ENCODE data around the gene ADORA2B.

ADORA2B gene

DNA sequence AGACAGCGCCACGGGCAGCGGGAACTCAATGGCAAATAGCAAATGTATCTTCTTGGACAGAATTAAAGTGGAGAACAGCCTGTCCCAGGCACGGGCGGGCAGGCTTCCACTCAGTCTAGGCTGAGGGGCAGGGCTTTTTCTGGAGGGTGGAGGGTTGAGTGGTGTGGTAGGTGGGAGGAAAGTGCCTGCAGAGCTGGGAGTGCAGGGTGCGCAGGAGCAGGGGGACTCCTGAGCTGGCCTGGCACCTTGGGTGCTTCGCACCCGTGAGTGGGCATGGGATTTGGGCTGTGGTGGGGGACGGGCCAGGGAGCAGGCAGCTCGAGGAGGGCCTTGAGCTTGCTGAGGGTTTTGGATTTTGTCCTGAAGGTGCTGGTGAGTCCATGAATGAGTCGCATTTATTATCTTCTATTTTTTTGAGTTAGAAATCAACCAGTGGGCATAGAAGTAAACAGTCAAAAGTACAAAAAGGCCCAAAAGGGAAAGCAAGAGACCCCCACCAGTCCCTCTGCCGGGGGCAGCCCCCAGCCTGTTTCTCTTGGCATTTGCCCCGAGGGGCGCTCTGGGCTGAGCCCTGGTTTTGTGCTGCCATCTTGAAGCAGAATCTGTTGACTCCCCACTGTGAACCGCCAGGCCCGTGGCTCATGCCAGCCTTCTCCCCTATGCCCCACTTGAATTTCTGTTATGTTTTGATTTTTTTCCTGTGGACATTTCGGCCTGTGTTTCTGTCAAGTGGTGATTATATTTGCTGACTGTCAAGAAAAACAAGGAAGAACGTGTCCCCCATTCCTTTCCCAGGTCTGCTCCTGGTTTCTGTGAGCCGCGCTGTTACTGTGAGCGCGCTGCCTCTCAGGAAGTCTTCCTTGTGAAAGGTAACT is 8.2 kb downstream of the ADORA2B start:
- DNase-seq (ENCODE audit: low read depth in 2 of 3, low spot score in 2 of 3), result no peak

DNA sequence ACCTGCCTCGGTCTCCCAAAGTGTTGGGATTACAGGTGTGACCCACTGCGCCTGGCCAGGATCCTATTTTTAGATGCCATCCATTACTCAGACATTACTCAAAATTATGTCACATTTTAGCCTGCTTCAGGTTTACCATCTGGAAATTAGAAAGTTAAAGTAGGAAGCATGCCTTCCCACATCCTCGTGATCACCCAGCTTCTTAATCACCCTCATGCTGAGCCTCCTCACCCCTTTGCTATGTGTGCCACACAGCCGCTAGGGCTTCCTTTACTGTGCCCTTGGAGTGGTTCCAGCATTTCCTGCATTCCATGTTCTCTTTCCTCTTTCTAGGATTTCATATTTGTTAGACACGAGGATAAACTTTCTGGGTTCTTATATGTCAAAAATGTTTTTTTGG is 9.3 kb downstream of the ADORA2B start:
- no peak for DNase-seq (ENCODE audit: low read depth in 2 of 3, low spot score in 2 of 3)

DNA sequence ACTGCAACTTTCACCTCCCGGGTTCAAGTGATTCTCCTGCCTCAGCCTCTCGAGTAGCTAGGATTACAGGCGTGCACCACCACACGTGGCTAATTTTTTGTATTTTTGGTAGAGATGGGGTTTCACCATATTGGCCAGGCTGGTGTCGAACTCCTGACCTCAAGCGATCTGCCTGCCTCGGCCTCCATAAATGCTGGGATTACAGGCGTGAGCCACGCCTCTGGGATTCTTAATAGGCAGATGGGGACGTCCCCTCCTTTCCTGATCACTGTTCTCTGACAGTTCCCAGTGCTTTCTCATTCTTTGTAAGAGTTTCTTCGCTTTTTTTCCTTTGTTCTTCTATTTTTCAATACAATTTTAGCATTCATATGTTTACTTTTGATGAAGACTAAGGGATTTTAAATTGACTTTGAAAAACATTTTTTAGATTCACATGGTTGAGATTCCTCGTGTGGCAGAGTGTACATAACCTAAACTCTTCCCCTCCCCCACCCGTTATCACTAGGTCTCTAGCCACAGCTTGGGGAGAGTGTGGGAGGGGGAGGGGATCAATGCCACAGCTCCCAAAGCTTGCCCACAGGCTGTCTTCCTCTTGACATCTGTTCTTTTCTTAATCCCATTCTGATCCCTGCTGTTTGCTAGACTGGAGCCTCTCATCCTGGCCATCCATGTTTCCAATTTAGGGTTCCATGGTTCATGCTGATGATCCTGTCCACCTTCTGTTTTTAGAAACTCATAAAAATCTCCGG is 11.0 kb downstream of the ADORA2B start:
- no peak for DNase-seq (ENCODE audit: low read depth in 2 of 3, low spot score in 2 of 3)

DNA sequence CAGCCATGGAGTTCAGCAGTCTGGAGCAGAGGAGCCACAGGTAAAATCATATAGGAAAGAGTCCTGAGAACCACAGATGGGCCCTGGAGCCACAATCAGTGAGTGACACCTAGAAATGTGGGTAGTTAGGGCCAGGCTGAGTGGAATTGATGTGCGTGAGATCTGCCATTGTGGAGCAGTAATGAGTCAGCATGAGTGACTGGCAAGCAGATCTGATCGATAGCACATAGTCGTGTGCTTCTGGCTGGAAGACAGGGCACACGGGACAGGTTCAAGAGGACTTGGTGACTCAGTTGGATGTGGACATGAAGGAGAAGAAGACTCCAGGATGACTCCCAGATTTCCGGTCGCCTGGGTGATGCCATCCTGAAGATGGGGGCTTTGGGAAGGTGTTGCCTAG is 12.3 kb downstream of the ADORA2B start:
- no peak for DNase-seq (ENCODE audit: low read depth in 2 of 3, low spot score in 2 of 3)

DNA sequence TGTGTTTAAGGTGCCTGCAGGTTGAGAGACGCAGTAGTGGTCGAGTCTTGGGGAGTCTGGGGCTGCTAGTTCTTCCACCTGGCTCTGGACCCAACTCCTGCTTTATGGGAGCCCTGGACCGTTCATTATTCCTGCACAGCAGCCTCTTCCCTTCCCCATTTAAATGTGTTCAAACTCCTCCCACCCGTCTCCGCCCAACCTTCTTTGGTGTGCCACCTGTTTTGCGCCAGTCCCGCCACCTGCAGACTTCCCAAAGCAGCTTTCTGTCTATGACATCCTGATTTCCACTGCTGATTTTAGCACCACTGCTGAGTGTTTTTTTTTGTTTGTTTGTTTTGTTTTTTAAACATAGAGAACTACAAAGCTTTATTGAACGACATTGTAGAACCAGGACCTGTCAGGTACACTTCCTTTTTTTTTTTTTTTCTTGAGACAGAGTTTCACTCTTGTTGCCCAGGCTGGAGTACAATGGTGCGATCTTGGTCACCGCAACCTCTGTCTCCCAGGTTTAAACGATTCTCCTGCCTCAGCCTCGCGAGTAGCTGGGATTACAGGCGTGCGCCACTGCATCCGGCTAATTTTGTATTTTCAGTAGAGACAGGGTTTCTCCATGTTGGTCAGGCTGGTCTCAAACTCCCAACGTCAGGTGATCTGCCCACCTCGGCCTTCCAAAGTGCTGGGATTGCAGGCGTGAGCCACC is 12.8 kb downstream of the ADORA2B start:
- DNase-seq (ENCODE audit: low read depth in 2 of 3, low spot score in 2 of 3), result no peak

DNA sequence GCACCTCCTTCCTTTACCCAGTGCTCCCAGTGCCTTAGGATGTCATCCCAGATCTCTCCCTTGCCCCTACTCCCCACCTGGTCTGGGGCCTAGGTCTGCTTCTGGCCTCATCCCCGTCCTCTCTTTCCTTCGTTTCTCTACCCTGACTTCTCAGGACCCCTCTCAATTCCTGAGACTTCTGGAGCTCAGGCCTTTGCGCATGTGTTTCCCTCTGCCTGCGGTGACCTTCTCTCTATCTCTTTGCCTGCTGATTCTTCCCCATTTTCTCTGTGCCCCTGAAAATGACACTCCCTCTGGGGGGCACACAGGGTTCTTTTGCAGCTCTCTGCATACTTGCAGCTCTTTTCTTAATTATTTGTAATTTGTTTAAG is 13.5 kb downstream of the ADORA2B start:
- no peak for DNase-seq (ENCODE audit: low read depth in 2 of 3, low spot score in 2 of 3)

DNA sequence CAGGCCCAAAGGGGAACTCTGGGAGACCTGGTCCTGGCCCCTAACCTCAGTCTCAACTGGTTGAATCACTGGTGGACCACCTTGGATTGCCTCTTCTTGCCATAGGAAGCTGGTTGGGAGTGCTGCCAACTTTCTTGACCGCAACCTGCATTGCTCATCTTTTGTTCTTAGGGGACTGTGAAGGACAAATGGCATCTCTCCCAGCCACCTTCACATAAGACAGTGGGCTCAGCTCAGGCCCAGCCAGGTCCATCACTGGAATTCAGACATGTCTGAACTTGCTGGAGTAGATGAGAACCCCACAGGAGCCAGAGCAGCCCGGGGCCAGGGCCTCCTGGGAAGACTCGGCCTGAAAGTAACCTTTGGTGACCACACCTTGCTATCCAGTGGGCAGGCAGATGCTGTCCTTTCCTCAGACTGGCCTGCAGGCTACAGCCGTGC is 18.8 kb downstream of the ADORA2B start:
- no peak for DNase-seq (ENCODE audit: low read depth in 2 of 3, low spot score in 2 of 3)

DNA sequence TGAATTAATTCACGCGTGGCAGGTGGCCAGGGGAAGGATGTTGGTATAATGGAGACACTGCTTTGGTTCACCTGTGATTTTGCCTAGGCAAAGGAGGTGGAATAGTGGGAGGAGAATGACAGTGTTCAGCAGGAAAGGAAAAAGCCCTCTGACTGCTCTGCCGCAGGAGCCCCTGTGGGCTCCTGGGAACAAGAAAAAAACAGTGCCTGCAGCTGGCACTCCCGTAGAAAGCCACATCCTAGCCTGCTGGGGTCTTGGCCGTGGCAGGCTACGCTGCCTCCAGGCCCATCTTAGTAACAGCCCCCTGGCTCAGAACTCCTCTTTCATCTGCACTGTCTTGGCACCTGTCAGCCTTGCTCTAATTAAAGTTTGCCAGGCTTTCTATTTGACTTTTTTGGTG is 20.6 kb downstream of the ADORA2B start:
- no peak for DNase-seq (ENCODE audit: low read depth in 2 of 3, low spot score in 2 of 3)

DNA sequence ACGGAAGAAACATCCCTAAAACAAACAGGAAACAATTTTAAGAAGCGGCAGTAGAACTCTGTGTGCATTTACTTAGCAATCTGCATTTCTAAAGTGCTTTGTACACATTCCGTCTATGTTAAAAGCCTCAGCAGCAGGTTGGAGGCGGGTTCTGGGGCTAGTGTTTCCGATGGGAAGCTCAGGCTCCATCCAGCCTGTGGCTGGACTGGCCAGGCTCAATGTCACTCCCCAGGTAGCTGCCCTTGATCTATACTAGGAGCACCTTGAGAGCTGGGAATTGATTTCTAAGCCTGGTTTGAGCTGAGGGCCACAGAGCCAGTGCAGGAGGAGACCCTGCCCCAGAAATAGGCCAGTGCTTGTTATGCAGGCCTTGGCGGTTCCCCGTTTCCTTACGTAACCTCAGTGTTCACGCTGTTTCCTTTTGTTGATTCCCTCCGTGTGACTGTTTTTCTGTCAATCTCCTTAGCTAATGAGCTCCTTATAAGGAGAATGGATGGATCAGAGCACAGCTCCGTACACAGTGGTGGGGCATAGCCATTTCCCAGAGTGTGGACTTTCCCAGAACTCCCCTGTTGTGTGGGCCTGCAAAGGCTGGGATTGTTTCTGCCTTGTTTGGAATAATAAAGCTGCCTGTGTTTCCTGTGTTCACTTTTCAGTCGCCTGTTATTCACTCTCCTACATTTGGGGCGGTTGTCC is 21.4 kb downstream of the ADORA2B start:
- DNase-seq (ENCODE audit: low read depth in 2 of 3, low spot score in 2 of 3), result no peak

DNA sequence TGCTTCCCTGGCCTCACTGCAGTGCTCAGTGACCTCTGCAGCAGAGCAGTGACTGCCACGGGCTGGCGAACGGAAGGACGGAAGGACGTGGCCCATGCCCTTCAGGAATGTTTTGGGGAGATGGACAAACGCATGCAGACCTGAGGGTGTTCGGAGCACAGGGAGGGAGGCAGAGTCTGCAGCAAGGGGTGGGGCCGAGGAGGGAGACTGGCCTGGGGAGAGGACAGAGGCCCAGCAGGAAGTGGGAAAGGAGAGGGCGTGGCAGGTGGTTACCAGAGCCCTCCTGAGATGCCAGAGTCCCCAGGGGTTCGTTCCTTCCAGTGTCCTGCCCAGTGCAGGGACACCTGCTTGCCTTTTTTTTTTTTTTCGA is 21.9 kb downstream of the ADORA2B start:
- no peak for DNase-seq (ENCODE audit: low read depth in 2 of 3, low spot score in 2 of 3)

DNA sequence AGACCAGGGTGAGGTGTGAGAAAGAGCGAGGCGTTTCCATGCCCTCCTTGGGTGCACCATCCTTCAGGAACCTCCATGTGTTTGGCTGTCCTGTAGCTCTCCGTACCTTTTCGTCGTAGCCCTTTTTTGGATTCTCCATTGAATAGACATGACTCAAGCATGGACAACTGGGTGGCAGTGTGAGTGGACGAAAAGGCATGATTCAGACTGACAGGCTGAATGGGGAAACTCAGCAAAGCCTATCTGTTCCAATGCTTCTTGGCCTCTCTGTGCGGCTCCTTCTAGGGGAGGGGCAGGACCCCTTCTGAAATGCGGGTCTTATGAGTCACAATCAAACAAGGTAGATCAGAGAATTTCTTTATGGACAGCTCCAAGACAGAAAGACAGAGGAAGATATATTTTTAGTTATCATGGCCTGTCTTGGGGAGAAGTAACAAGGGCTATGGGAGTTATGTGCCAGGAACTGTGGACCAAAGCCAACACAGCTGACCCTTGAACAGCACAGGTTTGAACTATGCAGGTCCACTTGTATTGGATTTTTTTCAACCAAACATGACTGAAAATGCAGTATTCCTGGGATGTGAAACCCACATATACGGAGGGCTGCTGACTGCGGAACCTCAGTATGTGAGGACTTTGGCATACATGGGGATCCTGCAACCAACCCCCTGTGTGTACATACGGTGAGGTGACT is 22.9 kb downstream of the ADORA2B start:
- DNase-seq (ENCODE audit: low read depth in 2 of 3, low spot score in 2 of 3), result no peak

DNA sequence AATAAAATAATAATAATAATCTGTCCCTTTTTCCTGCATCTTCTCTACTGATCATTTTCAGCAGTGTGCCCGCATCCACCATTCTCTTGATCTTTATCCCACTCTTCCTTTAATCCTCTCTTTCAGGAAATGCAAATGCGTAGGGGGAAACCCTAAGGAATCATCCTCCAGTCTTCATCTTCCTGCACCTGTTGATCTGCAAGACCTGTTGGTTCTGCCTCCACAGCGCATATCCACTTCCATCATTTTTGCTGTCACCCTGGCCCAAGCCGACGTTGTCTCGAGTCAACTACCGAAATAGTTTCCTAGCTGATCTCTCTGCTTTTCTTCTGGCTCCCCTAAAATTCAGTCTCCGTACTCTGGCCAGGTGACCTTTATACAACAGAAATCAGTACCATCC is 24.5 kb downstream of the ADORA2B start:
- no peak for DNase-seq (ENCODE audit: low read depth in 2 of 3, low spot score in 2 of 3)

DNA sequence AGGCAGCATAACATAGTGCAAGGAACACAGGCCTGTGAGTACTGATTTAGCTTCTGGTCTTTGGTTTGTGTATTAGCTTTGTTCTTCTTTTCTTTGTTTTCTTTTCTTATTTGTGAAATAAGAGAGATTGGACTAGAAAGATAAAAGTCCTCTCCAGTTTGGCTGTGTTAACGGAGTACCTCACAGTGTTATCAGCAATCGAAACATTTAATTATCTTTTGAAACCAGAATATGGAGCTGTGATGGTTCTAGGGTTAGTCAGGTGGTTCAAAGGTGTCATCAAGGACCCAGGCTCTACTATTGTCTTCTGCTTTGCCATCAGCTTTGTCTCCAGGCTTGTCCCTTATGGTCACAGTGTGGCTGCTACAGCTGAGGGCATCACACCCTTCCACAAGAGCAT is 25.6 kb downstream of the ADORA2B start:
- no peak for DNase-seq (ENCODE audit: low read depth in 2 of 3, low spot score in 2 of 3)

DNA sequence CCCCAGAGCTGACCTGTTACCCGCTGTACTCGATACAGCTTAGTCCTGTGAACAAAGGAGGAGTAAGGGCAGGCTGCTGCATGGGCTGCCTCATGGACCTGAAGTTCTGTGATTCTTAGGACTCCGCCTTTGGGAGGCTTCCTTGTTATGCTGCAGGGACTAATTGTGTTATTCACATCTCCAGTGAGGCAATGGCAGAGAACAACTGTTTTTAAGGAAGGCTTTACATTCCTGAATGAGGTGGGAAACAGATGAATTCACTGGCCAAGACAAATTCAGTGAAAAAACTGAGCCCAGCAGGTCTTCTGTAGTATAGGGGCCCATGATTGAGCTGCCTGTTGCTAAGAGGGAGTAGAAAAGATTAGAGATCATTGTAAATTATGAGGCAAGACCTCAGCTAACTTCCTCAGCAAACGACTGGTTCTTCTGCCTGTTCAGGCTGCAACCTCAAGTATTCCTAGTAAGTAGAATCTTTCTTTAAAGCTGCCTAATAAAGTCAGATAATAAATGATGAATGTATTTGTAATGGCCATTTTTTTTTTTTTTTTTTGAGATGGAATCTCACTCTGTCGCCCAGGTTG is 26.3 kb downstream of the ADORA2B start:
- DNase-seq (ENCODE audit: low read depth in 2 of 3, low spot score in 2 of 3), result no peak

DNA sequence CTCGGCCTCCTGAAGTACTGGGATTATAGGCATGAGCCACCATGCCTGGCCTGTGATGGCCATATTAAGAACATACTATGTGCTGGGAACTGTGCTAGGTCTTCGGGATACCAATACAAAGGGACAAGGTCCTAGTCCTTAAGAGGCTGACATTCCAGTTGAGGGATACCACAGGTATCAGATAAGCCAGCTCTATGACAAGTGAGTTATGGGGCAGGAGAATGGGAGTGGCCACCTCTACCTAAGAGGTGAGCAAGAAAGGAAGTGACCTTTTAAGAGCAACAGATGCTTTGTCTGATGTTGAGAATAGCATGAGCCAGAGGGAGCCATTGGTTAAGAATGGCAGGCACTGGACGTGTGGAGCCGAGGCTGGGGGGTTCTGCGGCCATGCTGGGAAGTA is 27.0 kb downstream of the ADORA2B start:
- DNase-seq (ENCODE audit: low read depth in 2 of 3, low spot score in 2 of 3), result no peak

DNA sequence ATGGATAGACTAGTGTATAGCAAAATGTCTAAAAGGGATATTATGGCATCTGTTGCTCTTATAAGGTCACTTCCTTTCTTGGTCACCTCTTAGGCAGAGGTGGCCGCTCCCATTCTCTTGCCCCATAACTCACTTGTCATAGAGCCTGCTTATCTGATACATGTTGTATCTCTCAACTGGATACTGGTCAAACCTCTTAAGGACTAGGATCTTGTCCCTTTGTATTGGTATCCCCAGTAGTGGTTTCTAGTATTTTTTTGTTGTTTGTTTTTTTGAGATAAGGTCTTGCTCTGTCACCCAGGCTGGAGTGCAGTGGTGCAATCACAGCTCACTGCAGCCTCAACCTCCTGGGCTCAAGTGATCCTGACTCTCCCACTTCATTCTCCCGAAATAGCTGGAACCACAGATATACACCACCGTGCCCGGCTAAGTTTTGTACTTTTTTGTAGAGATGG is 27.6 kb downstream of the ADORA2B start:
- DNase-seq (ENCODE audit: low read depth in 2 of 3, low spot score in 2 of 3), result no peak

DNA sequence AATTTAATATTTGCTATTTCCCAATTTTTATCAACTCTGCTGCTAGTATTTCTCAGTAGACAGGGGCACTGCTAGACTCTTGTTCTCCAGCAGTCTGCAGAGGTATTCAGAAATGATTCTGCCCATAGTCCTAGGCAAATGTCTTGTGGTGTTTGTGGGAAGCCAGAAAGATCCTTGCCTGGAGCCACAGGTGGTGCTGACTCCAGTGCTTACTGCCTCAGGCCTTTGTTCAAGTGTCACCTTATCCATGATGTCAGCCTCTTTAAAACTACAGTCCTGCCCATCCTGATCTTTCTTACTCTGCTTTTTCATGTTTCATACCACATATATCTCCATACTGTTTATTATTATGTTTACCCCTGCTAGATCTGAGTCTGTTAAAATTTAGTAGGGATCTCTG is 28.1 kb downstream of the ADORA2B start:
- no peak for DNase-seq (ENCODE audit: low read depth in 2 of 3, low spot score in 2 of 3)

DNA sequence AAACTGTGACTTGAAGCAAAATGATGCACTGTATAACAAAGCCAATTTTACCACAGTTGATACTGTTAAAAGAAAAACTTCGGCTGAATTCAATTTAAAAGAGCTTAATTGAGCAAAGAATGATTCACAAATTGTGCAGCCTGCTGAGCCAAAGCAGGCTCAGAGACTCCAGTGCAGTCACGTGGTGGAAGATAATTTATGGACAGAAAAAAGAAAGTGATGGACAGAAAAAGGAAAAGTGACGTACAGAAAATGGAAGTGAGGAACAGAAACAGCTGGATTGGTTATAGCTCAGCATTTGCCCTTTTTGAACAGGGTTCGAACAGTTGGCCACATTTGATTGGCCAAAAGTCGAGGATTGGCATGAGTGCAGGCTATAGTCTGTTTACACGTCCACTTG is 28.9 kb downstream of the ADORA2B start:
- no peak for DNase-seq (ENCODE audit: low read depth in 2 of 3, low spot score in 2 of 3)

DNA sequence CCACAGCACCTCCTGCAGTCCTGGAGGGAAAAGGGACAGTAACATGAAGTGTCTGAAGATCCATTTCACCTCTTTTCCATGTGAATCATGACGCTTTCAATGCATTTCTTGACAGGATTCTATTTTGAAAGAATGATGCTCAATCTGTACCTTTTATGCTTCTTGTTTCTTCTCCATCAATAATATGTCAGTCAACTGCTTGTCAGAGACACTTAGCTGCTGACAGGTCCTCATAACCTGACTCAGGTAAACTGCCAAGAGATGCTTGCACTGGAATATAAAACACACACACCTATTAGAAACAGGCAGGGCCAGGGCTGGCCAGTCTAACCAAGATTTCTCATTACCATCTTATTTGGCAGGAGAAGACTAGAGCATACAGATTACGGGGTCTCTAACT is 33.0 kb downstream of the ADORA2B start:
- DNase-seq (ENCODE audit: low read depth in 2 of 3, low spot score in 2 of 3), result no peak

DNA sequence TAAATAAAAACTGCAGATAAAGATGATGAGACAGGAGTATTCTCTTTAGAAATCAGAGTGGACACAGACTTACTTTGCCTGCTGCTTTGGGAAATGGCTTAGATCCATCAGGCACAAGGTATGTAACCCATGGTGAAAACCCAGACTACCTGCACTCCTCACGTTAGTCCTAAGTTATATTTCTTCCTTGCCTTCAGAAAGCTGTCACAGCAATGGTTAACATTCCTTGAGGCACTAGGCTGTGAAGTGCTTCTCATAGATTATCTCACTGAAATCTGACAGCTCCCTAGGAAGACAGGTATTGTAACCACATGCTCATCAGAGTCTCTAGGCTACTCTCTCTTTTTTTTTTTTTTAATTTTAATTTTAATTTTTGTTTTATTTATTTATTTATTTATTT is 33.7 kb downstream of the ADORA2B start:
- DNase-seq (ENCODE audit: low read depth in 2 of 3, low spot score in 2 of 3), result no peak
